HFFc6 (cell line): ENCODE measurements around the gene RELT. TPM values are rescaled to one million over a fixed set of nuclear protein-coding genes. Genes with fewer than 3 reads are reported as not detected.

Experiments used
- DNase-seq: peaks from one replicate; pipeline ENCODE4 v3.0.0-alpha.2; 2018
- H3K27ac Mint-ChIP-seq: 2 replicates; pipeline ENCODE4 v1.8.0; 2020; ENCODE audit warnings: mild to moderate bottlenecking, mixed read lengths
- H3K27me3 Mint-ChIP-seq: 2 replicates; pipeline ENCODE4 v1.8.0; 2021; ENCODE audit warnings: mild to moderate bottlenecking, moderate library complexity, mixed read lengths; ENCODE audit not compliant: insufficient read depth
- H3K36me3 Mint-ChIP-seq: 2 replicates; pipeline ENCODE4 v1.8.0; 2021; ENCODE audit warnings: low read depth, mixed read lengths
- H3K4me1 Mint-ChIP-seq: 2 replicates; pipeline ENCODE4 v1.8.0; 2020; ENCODE audit warnings: low read depth, mixed read lengths
- H3K4me3 Mint-ChIP-seq: 2 replicates; pipeline ENCODE4 v1.8.0; 2020; ENCODE audit warnings: mild to moderate bottlenecking, moderate library complexity, mixed read lengths
- H3K9me3 Mint-ChIP-seq: 2 replicates; pipeline ENCODE4 v1.8.0; 2020; ENCODE audit warnings: mild to moderate bottlenecking, mixed read lengths
- total RNA-seq, 6 experiments: library from RNA; stranded (reverse); fragmentation: NEBNext Ultra II Directional; extraction: Animal tissue kit (Norgen Biotek cat#: 25700); gene quantifications; 2 replicates in 1 of 6; 3 replicates in 5 of 6; pipeline ENCODE4 v1.2.3, GENCODE V29; 2021
- TF ChIP-seq, protein P1 (sequence below): fragments of 200-600 bp; sonication (generic); IDR thresholded peaks from 2 replicates; pipeline ENCODE4 v1.5.0; 2021; ENCODE audit warnings: antibody characterized with exemption, mild to moderate bottlenecking

Gene RELT
- total RNA-seq, 6 experiments from 2014 or later = 6.2 to 7.7 (median 7.0) TPM

DNA sequence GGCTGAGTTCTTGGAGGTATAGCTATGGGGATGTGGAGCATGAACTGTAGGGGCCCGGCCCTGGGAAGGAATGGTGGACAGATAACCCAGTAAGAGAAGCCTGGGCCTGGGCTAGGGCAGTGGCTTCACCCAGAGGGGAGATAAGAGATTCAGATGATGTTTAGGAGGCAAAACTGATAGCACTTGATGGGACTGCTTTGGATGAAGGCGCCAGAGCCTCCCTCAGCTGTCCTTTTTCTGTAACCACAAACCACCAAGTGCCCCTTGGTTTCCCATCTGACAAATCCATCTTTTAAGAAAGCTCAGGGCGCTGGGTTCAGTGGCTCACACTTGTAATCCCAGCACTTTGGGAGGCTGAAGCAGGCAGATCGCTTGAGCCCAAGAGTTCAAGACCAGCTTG, 23.4 kb downstream of the RELT start:
- peak overlapping the region; percentile 47 for H3K27ac Mint-ChIP-seq
- DNase-seq = no peak
- H3K9me3 Mint-ChIP-seq = no peaks in the 10 kb centered on the region
- TF ChIP-seq, protein P1, sequence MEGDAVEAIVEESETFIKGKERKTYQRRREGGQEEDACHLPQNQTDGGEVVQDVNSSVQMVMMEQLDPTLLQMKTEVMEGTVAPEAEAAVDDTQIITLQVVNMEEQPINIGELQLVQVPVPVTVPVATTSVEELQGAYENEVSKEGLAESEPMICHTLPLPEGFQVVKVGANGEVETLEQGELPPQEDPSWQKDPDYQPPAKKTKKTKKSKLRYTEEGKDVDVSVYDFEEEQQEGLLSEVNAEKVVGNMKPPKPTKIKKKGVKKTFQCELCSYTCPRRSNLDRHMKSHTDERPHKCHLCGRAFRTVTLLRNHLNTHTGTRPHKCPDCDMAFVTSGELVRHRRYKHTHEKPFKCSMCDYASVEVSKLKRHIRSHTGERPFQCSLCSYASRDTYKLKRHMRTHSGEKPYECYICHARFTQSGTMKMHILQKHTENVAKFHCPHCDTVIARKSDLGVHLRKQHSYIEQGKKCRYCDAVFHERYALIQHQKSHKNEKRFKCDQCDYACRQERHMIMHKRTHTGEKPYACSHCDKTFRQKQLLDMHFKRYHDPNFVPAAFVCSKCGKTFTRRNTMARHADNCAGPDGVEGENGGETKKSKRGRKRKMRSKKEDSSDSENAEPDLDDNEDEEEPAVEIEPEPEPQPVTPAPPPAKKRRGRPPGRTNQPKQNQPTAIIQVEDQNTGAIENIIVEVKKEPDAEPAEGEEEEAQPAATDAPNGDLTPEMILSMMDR = no peak
- peaks cover 10% of the 10 kb centered on the region for H3K27me3 Mint-ChIP-seq
- H3K4me3 Mint-ChIP-seq = no peak overlapping the region
- H3K4me1 Mint-ChIP-seq = peaks cover 22% of the 10 kb centered on the region
- H3K36me3 Mint-ChIP-seq = no peaks in the 10 kb centered on the region

DNA sequence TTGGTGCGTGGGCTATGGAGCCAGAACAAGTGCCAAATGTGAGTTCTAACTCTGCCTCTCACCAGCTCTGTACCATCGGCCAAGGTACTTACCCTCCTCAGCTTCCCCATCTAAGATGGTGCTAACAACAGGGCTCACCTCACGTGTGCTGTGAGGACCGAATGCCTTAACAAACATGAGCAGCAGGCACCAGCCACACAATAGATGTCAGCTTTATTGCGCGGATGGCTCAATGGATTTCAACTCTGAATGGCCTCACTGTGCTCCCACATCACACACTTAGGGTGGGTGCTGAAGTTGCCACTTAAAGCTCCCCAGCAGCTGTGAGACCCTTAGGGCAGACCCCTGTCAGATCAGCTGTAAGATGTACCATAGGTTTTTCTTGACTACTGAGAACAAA, 24.1 kb downstream of the RELT start:
- 0 out of 2 replicates have a peak overlapping the region, but pooled peaks have one; percentile 8 for H3K27ac Mint-ChIP-seq
- no peaks in the 10 kb centered on the region for H3K9me3 Mint-ChIP-seq
- TF ChIP-seq, protein P1 = no peak
- H3K27me3 Mint-ChIP-seq = peaks cover 10% of the 10 kb centered on the region
- H3K4me1 Mint-ChIP-seq = peaks cover 22% of the 10 kb centered on the region
- DNase-seq = no peak
- H3K4me3 Mint-ChIP-seq = no peak overlapping the region
- H3K36me3 Mint-ChIP-seq = no peaks in the 10 kb centered on the region; the same call in 1 of the 2 replicates

DNA sequence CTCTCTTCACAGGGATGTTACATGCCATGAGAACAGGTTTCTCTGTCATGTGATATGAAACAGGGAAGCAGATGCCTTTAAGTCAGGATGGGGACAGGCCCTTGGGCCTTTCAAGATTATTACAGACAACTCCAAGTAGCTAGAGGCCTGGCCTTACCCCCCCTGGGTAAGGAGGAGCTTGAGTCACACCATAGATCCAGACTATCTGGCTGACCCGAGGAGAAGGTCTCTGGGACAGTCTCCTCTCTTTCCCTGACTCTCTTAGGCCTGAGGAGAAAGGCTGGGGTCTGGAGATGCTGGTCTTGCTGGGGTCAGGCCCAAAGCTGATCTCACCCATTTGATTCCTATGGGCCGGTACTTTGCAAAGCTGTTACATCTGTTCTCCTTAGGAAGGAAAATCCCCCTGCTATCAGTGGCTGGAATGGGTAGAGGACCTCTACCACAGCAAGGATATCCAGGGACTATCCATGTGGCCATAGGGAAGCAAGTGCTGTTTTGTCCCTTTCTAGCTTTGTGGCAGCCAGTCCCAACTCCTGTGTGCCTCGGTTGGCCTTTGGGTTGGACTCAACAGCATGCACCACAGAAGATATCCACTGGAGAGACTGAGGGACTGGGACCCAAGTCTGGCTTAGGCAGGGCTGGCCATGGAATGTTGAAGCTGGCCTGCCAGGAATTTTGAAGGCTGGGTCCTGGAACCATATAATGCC, 25.2 kb downstream of the RELT start:
- Mint-ChIP-seq H3K9me3 (no peaks in the 10 kb centered on the region), H3K27ac (0 out of 2 replicates have a peak overlapping the region, but pooled peaks have one; percentile 3), H3K36me3 (no peaks in the 10 kb centered on the region; the same call in 1 of the 2 replicates), H3K4me3 (no peak overlapping the region), H3K27me3 (peaks cover 9% of the 10 kb centered on the region), H3K4me1 (peaks cover 22% of the 10 kb centered on the region)
- DNase-seq = no peak
- TF ChIP-seq, protein P1 = no peak

DNA sequence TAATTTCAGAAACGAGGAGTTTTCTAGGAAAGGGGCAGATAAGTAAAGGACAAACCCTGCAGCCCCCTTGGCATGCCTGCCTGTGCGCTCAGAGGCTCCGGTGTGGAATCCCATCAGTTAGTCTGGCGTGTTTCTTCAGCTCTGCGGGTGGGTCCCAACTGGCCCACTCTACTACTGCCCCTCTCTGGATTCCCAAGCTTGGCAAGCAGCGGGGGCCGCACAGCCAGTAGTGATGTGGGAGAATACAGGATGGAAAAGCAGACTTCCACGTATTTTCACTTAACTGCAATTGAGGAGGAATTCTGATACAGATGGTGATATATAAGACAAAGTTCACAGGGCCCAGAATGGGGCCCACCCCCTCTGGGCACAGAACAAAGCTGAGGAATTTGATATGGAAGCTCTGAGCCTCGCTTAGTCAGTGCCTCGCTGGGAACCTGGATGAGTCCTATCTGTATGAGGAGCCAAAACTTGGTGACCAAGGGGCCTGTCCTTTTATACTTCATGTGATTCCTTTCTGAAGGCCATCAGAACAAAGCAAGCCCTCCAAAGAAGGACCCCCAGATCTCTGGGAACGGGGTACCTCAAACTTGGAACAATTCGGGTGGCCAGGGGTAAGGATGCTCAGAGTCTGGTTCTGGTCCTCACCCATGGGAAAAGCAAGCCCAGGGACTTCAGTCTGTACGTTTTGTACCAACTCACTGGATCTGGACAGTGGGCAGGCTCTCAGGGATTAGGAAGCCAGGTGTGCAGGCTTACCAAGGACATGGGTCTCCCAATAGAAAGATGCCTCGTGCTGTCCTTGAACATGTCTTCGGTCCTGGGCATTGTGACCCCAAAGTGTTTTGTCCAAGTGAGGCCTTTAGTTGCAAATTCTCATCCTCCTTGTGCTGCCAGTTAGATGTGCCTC, 26.0 kb downstream of the RELT start:
- no peaks in the 10 kb centered on the region; the same call in 1 of the 2 replicates for H3K36me3 Mint-ChIP-seq

DNA sequence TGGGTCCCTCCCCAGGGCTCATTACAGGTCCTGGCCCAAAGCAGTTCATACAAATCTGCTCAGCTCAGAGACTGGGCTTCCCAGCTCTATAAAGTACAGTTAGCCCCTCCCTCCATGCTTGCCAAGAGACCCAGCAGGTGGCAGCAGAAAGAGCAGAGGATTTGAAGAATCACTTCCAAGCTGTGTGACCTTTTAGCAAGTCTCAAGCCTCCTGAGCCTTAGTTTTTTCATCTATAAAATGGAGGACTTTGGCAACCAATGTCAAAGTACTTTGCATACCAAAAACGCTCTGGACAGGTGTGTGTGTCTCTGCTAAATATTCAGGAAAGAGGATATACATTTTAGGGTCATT, 26.6 kb downstream of the RELT start:
- TF ChIP-seq, protein P1 = peak; percentile 54; the same call in 1 of the 2 replicates
- no peaks in the 10 kb centered on the region for H3K9me3 Mint-ChIP-seq
- H3K4me1 Mint-ChIP-seq = peaks cover 22% of the 10 kb centered on the region
- H3K27ac Mint-ChIP-seq = peak overlapping the region; percentile 37; the same call in 1 of the 2 replicates
- peaks cover under 1% of the 10 kb centered on the region; the same call in 1 of the 2 replicates for H3K36me3 Mint-ChIP-seq
- H3K4me3 Mint-ChIP-seq = no peak overlapping the region
- peaks cover 2% of the 10 kb centered on the region for H3K27me3 Mint-ChIP-seq
- no peak for DNase-seq

More for the DNA sequence above, 26.0 kb downstream of the RELT start:
- Mint-ChIP-seq H3K27me3 (peaks cover 7% of the 10 kb centered on the region), H3K4me3 (no peak overlapping the region), H3K27ac (peak overlapping the region; percentile 37; the same call in 1 of the 2 replicates), H3K4me1 (peaks cover 22% of the 10 kb centered on the region), H3K9me3 (no peaks in the 10 kb centered on the region)
- DNase-seq = no peak
- TF ChIP-seq, protein P1 = no peak
